Motor neuron (in vitro differentiated cells): ENCODE results near the gene SPEF1. TPM values are rescaled to one million over a fixed set of nuclear protein-coding genes. Genes with fewer than 3 reads are reported as not detected.

Experiments
- ATAC-seq, 8 experiments: fragments of 200-7000 bp; cut with Tn5 transposase; replicated peaks in 6 of 8; 2 replicates each; pipeline ENCODE4 v1.8.0; 2021; ENCODE audit warnings: mild to moderate bottlenecking in 8 of 8, moderate library complexity in 8 of 8
- H3K27ac ChIP-seq, 2 donors: fragments of 250-450 bp; sonication (Bioruptor Pico); 2 replicates each; pipeline ENCODE4 v1.9.0; 2021; ENCODE audit warnings: antibody characterized with exemption in 2 of 2, mild to moderate bottlenecking in 2 of 2, moderate library complexity in 1 of 2
- H3K4me1 ChIP-seq, 2 donors: fragments of 250-450 bp; sonication (Bioruptor Pico); replicated peaks in 1 of 2; 2 replicates each; pipeline ENCODE4 v1.6.1; 2021; ENCODE audit warnings: antibody characterized with exemption in 2 of 2, mild to moderate bottlenecking in 2 of 2, moderate library complexity in 1 of 2
- H3K4me3 ChIP-seq, 5 donors: fragments of 250-450 bp; sonication (Bioruptor Pico); 2 replicates each; pipeline ENCODE4 v1.9.0; 2021; ENCODE audit warnings: antibody characterized with exemption in 5 of 5, mild to moderate bottlenecking in 5 of 5, moderate library complexity in 4 of 5
- WGBS, 10 experiments: fragments of 450-650 bp; shearing (Covaris generic); methylation state at CpG; one replicate each; pipeline ENCODE4 v1.0.0; 2022; 5-methylcytosine and 5-hydroxymethylcytosine counted together
- in situ Hi-C, 9 experiments: fragments of 400-800 bp; cut with MboI; loops; one replicate each; pipeline ENCODE4 v1.15.0; 2021; ENCODE audit warnings: low sequenced_read_pairs in 9 of 9, low pct_unique_long_range_greater_than_20kb in 2 of 9; ENCODE audit not compliant: unreplicated experiment in 9 of 9
- total RNA-seq, 8 experiments: library from RNA; unstranded; fragments of 300-600 nt; gene quantifications; 2 replicates each; pipeline versions ENCODE4 v1.2.3 to v1.2.4, GENCODE V29; 2022

SPEF1 gene
- total RNA-seq, 8 experiments from 2014 or later, result 0.15 to 25.5 (median 0.71) TPM; not detected in 1

GRCh38 chr20:3784216-3784853 lies 3.1 kb upstream of the SPEF1 start:
- no peak overlapping the region for H3K4me3 ChIP-seq
- H3K27ac ChIP-seq, result no peak overlapping the region
- no peak for ATAC-seq
- 87 to 100% (median 98%) methylated on average over 2 to 8 of the region's 17 CpGs; no CpG with 5 or more reads in 4 of the 10 experiments for WGBS, 10 experiments
- in situ Hi-C loops, result loop anchor here in 2 of 9 experiments (25.0 kb wide), 1 partner anchor 303 kb away; no protein-coding TSS in a partner anchor
- H3K4me1 ChIP-seq, result peaks cover 15 to 19% of the 10 kb centered on the region in 2 donors

DNA sequence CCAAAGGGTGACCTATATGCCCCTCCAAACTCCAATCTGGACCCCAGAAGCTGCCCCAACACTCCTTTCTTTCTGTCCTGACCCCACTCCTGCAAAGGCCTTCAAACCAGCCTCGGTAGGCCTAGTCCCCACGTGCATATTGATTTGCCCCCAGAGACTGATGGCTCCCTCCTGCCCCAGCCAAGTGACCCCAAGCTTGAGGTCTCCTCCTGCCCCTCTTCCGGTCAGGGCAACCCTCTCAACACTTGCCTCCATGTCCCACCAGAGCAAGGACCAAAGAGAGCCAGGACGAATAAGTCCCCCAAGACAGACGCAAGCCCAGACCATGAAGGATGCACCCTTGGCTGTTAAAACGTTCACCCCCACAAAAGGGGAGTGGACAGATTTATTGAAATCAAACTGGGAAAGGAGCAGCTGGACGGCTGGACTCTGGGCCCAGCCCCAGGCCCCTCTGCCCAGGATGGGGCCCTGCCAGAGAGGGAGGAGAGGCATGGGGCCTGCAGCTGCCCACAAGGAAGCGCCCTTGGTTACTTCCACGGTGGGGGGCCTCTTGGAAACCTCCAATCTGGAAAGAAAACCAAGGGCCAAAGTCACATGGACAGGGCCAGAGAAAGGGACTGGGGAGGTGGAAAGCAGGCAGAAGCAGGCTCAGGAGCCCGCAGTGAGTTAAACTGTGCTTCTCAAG lies 2.4 kb upstream of the SPEF1 start:
- in situ Hi-C loops, result loop anchor here in 2 of 9 experiments (25.0 kb wide), 1 partner anchor 304 kb away; no protein-coding TSS in a partner anchor
- peaks cover 15 to 19% of the 10 kb centered on the region in 2 donors for H3K4me1 ChIP-seq
- ATAC-seq, result peak in 1 of 8 experiments; percentile 6
- 51 to 95% (median 67%) methylated on average over 2 to 5 of the region's 10 CpGs; no CpG with 5 or more reads in 6 of the 10 experiments for WGBS, 10 experiments
- H3K4me3 ChIP-seq, result no peak overlapping the region
- H3K27ac ChIP-seq, result no peak overlapping the region

- 86 to 100% (median 90%) methylated on average over 1 to 2 of the region's 2 CpGs; no CpG with 5 or more reads in 7 of the 10 experiments for WGBS, 10 experiments
- no peak overlapping the region for H3K27ac ChIP-seq
- ATAC-seq, result no peak
- in situ Hi-C loops, result loop anchor here in 2 of 9 experiments (25.0 kb wide), 1 partner anchor 304 kb away; no protein-coding TSS in a partner anchor
- H3K4me3 ChIP-seq, result no peak overlapping the region
- peaks cover 18 to 19% of the 10 kb centered on the region in 2 donors for H3K4me1 ChIP-seq
Observed at GRCh38 chr20:3783068-3783489, 1.8 kb upstream of the SPEF1 start.

- Histone ChIP-seq H3K4me3 (no peak overlapping the region), H3K4me1 (peaks cover 20 to 23% of the 10 kb centered on the region in 2 donors), H3K27ac (no peak overlapping the region)
- no peak for ATAC-seq
- 78 to 100% (median 87%) methylated on average over 1 to 5 of the region's 6 CpGs; no CpG with 5 or more reads in 3 of the 10 experiments for WGBS, 10 experiments
- in situ Hi-C loops, result loop anchor here in 2 of 9 experiments (25.0 kb wide), 1 partner anchor 305 kb away; no protein-coding TSS in a partner anchor
Observed at GRCh38 chr20:3782597-3782996, 1.3 kb upstream of the SPEF1 start.

- WGBS, 10 experiments, result 40 to 80% (median 57%) methylated on average over 2 to 6 of the region's 18 CpGs; no CpG with 5 or more reads in 7 of the 10 experiments
- in situ Hi-C loops, result loop anchor here in 2 of 9 experiments (25.0 kb wide), 1 partner anchor 308 kb away; no protein-coding TSS in a partner anchor
- Histone ChIP-seq H3K4me1 (peaks cover 13 to 17% of the 10 kb centered on the region in 2 donors), H3K4me3 (no peak overlapping the region), H3K27ac (no peak overlapping the region)
- ATAC-seq, result no peak
Observed at GRCh38 chr20:3778976-3779375, 2.3 kb downstream of the SPEF1 start.

GRCh38 chr20:3777716-3778629 lies 3.3 kb downstream of the SPEF1 start:
- peak; percentile 35 to 79 (median 66) for ATAC-seq
- in situ Hi-C loops, result loop anchor here in 2 of 9 experiments (25.0 kb wide), 1 partner anchor 309 kb away; no protein-coding TSS in a partner anchor
- Histone ChIP-seq H3K27ac (no peak overlapping the region), H3K4me1 (peaks cover 9 to 14% of the 10 kb centered on the region in 2 donors), H3K4me3 (peak overlapping the region; percentile 15 to 24 (median 18))
- 0 to 20% (median 5%) methylated on average over 2 to 12 of the region's 70 CpGs; no CpG with 5 or more reads in 7 of the 10 experiments for WGBS, 10 experiments

- ATAC-seq, result peak in 3 of 8 experiments; percentile 1 to 10 (median 4)
Observed at GRCh38 chr20:3777381-3777715, 3.9 kb downstream of the SPEF1 start.

GRCh38 chr20:3775457-3776108 lies 5.7 kb downstream of the SPEF1 start:
- Histone ChIP-seq H3K4me3 (no peak overlapping the region), H3K27ac (no peak overlapping the region), H3K4me1 (peaks cover 6 to 14% of the 10 kb centered on the region in 2 donors)
- in situ Hi-C loops, result loop anchor here in 2 of 9 experiments (25.0 kb wide), 1 partner anchor 312 kb away; no protein-coding TSS in a partner anchor
- WGBS, 10 experiments, result 0 to 93% (median 58%) methylated on average over 1 to 3 of the region's 4 CpGs; no CpG with 5 or more reads in 4 of the 10 experiments
- ATAC-seq, result no peak

More at GRCh38 chr20:3777381-3777715, 3.9 kb downstream of the SPEF1 start:
- peak overlapping the region in 3 of 5 donors; percentile 15 to 24 (median 17) for H3K4me3 ChIP-seq
- peaks cover 9 to 14% of the 10 kb centered on the region in 2 donors for H3K4me1 ChIP-seq
- H3K27ac ChIP-seq, result no peak overlapping the region
- in situ Hi-C loops, result loop anchor here in 2 of 9 experiments (25.0 kb wide), 1 partner anchor 310 kb away; no protein-coding TSS in a partner anchor
- 100% methylated on average over 1 of the region's 16 CpGs; no CpG with 5 or more reads in 9 of the 10 experiments for WGBS, 10 experiments

DNA sequence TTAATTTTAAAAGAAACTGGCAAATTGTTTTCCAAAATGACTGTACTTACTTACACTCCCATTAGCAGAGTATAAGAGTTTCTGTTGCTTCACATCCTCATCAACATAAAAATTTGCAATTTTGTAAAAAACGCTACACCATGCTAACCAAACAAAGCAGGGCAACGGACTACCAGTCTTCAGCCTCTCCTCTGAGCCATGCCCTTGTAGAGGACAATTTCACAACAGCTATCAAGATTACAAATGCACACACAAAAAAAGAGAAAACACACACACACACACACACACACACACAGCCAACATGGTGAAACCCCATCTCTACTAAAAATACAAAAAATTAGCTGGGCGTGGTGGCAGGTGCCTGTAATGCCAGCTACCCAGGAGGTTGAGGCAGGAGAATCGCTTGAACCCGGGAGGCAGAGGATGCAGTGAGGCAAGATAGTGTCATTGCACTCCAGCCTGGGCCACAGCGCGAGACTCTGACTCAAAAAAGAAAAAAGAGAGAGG lies 9.6 kb downstream of the SPEF1 start:
- ATAC-seq, result no peak
- in situ Hi-C loops, result no loop called here
- Histone ChIP-seq H3K27ac (no peak overlapping the region), H3K4me1 (peaks cover 8 to 9% of the 10 kb centered on the region in 2 donors), H3K4me3 (no peak overlapping the region)
- WGBS, 10 experiments, result 20 to 100% (median 78%) methylated on average over 1 to 6 of the region's 7 CpGs; no CpG with 5 or more reads in 1 of the 10 experiments

GRCh38 chr20:3768342-3769130 lies 12.7 kb downstream of the SPEF1 start:
- Histone ChIP-seq H3K4me1 (peaks cover 25 to 35% of the 10 kb centered on the region in 2 donors), H3K27ac (peak overlapping the region; percentile 98 to 100), H3K4me3 (peak overlapping the region; percentile 70 to 76 (median 71))
- in situ Hi-C loops, result no loop called here
- WGBS, 10 experiments, result 0 to 20% (median 4%) methylated on average over 1 to 14 of the region's 51 CpGs; no CpG with 5 or more reads in 2 of the 10 experiments
- ATAC-seq, result peak; percentile 51 to 83 (median 78)
